Stimulated activated CD8-positive, alpha-beta memory T cell treated with anti-CD3 and anti-CD28 coated beads, Interleukin-2, amount 100 ng/mL, for 48 hours (primary cell): ENCODE results near the gene SDCCAG8.

Experiments
- DNase-seq, 2 donors: peaks; one replicate each; pipeline ENCODE4 v3.0.0-alpha.2; 2020; ENCODE audit warnings: low read depth in 2 of 2

SDCCAG8 gene

GRCh38 chr1:243420016-243420945 lies 164.4 kb downstream of the SDCCAG8 start:
- no peak for DNase-seq

- no peak for DNase-seq
These were observed 165.3 kb downstream of the SDCCAG8 start for GRCh38 chr1:243420946-243421685.

GRCh38 chr1:243421784-243422183 lies 165.9 kb downstream of the SDCCAG8 start:
- DNase-seq: peak; percentile 9 to 11

- no peak for DNase-seq
These were observed 166.5 kb downstream of the SDCCAG8 start for GRCh38 chr1:243422362-243422761.

- DNase-seq: no peak
These were observed 172.2 kb downstream of the SDCCAG8 start for GRCh38 chr1:243428084-243428483.

- DNase-seq: no peak
These were observed 172.9 kb downstream of the SDCCAG8 start for GRCh38 chr1:243428617-243429342.

- no peak for DNase-seq
These were observed 175.8 kb downstream of the SDCCAG8 start for GRCh38 chr1:243431591-243431990.

GRCh38 chr1:243432136-243432535 lies 176.3 kb downstream of the SDCCAG8 start:
- no peak for DNase-seq

GRCh38 chr1:243433737-243434370 lies 178.0 kb downstream of the SDCCAG8 start:
- no peak for DNase-seq

GRCh38 chr1:243434594-243434993 lies 178.8 kb downstream of the SDCCAG8 start:
- DNase-seq: no peak

GRCh38 chr1:243435836-243436235 lies 180.0 kb downstream of the SDCCAG8 start:
- no peak for DNase-seq

GRCh38 chr1:243438146-243438545 lies 182.3 kb downstream of the SDCCAG8 start:
- DNase-seq: no peak

GRCh38 chr1:243438815-243439214 lies 183.0 kb downstream of the SDCCAG8 start:
- DNase-seq: no peak

- no peak for DNase-seq
These were observed 184.6 kb downstream of the SDCCAG8 start for GRCh38 chr1:243440406-243440805.

- DNase-seq: no peak
These were observed 185.8 kb downstream of the SDCCAG8 start for GRCh38 chr1:243441601-243442000.

- DNase-seq: no peak
These were observed 187.7 kb downstream of the SDCCAG8 start for GRCh38 chr1:243443557-243443956.

GRCh38 chr1:243447347-243447746 lies 191.5 kb downstream of the SDCCAG8 start:
- no peak for DNase-seq

- no peak for DNase-seq
These were observed 192.0 kb downstream of the SDCCAG8 start for GRCh38 chr1:243447844-243448243.

GRCh38 chr1:243449373-243449772 lies 193.5 kb downstream of the SDCCAG8 start:
- DNase-seq: no peak

GRCh38 chr1:243452092-243452491 lies 196.3 kb downstream of the SDCCAG8 start:
- no peak for DNase-seq

GRCh38 chr1:243454328-243454997 lies 198.6 kb downstream of the SDCCAG8 start:
- DNase-seq: no peak
